VCaP (cell line): ENCODE measurements around the gene SLC10A7.

ENCODE experiments used
- H3K27ac ChIP-seq: fragments of 450-650 bp; 2 replicates; pipeline ENCODE4 v1.5.1; 2017
- TF ChIP-seq, protein P1 (sequence below): fragments of 450-650 bp; conservative IDR thresholded peaks from 2 replicates; pipeline ENCODE4 v1.5.1; 2017; ENCODE audit warnings: mild to moderate bottlenecking, moderate library complexity

Gene SLC10A7

DNA sequence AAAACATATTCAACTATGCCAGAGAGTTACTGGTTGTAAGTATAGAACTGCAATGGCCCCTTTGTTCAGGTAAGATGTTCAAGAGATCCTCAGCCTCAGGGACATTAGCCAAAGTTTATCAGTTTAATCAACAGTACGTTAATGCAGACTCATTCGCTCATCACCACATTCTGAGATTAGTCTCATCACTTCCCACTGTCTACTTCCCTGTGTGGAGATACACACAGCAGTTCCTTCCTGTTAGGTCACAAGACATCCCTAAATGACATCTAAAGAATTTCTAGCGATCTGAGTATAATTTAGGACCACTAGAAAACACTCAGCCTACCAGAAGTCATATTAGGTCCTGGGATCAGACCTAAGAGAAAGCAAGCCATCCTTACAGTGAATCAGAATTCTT lies 10.4 kb downstream of the SLC10A7 start:
- no peak overlapping the region for H3K27ac ChIP-seq
- TF ChIP-seq, protein P1, sequence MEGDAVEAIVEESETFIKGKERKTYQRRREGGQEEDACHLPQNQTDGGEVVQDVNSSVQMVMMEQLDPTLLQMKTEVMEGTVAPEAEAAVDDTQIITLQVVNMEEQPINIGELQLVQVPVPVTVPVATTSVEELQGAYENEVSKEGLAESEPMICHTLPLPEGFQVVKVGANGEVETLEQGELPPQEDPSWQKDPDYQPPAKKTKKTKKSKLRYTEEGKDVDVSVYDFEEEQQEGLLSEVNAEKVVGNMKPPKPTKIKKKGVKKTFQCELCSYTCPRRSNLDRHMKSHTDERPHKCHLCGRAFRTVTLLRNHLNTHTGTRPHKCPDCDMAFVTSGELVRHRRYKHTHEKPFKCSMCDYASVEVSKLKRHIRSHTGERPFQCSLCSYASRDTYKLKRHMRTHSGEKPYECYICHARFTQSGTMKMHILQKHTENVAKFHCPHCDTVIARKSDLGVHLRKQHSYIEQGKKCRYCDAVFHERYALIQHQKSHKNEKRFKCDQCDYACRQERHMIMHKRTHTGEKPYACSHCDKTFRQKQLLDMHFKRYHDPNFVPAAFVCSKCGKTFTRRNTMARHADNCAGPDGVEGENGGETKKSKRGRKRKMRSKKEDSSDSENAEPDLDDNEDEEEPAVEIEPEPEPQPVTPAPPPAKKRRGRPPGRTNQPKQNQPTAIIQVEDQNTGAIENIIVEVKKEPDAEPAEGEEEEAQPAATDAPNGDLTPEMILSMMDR: no peak

DNA sequence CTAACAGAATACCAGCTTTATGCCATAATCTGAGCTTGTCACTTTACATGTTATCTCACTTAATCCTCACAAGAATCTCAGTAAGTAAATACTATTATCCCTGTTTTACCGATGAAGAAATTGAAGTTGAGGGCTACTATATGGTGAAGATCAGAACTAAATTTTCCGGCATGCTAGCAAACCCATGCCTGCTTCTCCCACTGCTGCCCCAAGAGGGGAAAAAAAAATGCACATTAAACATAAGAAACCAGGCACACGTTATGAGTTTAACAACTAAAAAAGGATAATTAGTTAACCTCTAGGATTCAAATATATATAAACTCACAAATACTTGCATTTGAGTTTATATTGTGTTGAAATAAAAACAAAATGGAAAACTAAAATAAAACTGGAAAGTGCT lies 10.8 kb downstream of the SLC10A7 start:
- TF ChIP-seq, protein P1: peak; percentile 24
- no peak overlapping the region for H3K27ac ChIP-seq

DNA sequence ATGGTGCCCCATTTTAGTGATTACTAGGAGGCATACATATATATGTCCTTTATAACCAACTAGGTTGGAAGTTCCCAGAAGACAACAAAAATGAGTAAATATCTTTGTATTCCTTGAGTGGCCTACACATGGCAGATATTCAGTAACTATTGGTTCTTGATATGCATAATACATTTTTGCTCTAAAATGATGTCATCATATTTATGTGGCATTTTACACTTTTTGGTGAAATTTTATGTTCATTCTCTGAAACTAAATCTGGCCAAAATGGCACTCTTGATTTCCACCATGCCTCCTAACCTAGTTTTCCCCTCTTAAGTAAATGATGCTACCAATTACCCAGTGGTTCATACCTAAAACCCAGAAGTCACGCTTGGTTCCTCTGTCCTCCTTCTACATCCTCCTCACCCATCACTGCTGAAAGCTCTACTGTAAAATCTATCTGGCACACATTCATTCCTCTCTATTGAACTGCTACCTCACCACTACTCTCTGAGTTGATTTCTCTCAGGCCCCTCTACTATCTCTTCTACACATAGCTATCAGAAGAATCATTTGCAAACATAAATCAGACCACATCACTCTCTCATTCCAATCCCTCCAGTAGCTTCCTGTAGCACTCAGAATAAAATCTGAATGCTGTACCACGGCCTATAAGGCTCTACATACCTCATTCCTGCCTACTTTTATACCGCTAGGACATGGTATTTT lies 13.4 kb downstream of the SLC10A7 start:
- H3K27ac ChIP-seq: no peak overlapping the region
- TF ChIP-seq, protein P1: no peak

DNA sequence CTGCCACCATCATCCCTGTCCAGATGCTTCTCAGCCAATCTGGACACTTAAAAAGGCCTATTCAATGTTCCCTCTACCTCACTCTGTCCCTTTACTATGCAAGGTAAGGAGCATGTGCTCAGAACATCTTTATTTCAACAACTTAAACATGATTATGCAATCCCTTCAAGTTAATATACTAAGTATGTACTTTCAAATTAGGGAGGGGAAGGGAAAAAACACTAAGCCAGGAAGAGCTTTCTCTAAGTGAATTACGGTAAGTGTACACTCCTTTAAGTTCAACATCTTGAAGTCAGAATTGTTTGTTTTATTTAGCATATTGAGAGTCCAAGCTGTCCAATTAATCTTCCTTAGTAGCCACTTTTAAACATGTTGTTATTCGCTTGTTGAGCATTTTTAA lies 14.1 kb downstream of the SLC10A7 start:
- no peak overlapping the region for H3K27ac ChIP-seq
- TF ChIP-seq, protein P1: no peak

DNA sequence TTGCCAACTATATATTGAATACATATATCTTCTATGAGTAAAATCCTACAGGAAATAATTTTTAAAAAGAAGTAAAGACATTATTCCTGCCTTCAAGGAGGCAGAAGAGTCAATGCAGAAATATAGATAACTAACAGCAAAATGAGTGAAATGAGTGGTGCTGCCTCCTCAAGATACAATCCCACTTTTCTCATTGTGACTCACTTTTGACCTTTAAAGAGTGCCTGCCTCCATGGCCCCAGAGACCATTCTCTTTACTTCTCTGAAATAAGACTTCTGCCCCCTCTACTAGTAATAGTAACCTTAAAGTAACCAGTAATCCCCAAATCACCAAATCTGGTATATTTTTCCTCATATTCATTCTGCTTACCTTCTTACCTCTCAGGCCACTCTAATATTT lies 15.5 kb downstream of the SLC10A7 start:
- H3K27ac ChIP-seq: no peak overlapping the region
- TF ChIP-seq, protein P1: no peak

DNA sequence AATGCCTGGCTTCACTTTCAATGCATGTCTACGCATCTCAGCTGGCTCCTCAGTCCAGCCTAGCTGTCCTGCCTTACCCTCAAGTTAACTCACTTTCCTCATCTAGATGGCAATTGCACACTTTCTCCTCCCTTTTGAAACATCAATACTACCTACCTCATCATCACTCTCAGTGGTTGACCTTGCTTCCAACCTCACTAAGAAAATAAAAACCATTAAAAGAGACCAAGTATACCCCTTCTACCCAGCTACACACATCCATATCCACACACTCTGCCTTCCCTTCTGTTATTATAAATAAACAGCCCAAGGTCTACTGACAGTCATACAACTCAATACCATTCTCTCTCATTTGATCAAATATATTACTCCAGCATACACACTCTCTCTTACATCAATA lies 21.5 kb downstream of the SLC10A7 start:
- H3K27ac ChIP-seq: no peak overlapping the region
- TF ChIP-seq, protein P1: no peak

DNA sequence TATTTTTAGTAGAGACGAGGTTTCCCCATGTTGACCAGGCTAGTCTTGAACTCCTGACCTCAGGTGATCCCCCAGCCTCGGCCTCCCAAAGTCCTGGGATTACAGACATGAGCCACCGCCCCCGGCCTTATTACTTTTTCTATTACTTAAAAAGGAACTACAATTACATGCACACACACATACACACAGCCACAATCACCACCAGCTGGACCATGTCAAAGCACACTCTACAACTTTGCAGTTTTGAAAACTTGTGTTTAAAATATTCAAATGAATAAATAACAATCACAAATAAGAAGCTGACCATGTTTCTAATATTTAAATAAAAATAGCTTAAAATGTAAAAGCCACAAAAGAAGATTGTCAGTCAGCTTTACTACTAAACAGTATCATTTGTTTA lies 23.4 kb downstream of the SLC10A7 start:
- H3K27ac ChIP-seq: no peak overlapping the region
- TF ChIP-seq, protein P1: no peak
